NCI-H2227 (cell line): ENCODE measurements around the gene ACOX1.

Source experiments
- DNase-seq: peaks from one replicate; lab custom pipeline; 2025; ENCODE audit not compliant: unreplicated experiment; lab: John Stamatoyannopoulos, UW

ACOX1 gene

DNA sequence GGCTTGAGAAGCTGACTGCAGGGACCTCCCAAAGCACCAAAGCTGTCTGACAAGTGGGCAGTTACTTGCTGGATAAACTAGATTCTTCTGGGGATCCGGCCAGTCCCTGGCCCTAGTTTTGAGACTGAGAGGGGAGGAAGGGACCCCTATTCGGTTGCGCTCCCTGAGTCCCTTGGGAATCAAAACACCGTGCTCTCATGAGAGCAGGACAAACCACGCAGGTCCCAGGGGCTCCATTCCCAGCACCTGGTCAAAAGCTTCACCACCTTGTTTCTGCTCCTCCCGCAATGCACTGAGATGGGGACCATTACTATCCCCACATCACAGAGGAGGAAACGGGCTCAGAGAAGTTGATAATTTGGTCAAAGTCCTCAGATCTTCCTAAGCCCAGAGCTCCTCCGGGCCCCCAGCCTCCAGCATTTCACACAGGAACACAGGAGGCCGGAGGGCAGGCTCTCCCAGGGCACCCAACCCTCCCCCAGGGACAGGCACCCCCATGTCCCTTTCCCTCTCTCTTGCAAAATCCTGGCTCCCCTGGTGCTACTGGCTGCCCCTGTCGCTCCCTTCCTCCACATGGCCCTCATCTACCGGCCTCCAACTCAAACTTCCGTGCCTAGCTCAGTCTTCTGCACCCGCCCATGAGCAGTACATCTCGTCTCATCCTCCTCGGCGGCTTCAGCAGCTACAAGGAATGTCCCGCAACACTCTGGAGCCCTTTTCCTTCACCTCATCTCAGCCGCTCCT, 85.5 kb downstream of the ACOX1 start:
- DNase-seq, result no peak

DNA sequence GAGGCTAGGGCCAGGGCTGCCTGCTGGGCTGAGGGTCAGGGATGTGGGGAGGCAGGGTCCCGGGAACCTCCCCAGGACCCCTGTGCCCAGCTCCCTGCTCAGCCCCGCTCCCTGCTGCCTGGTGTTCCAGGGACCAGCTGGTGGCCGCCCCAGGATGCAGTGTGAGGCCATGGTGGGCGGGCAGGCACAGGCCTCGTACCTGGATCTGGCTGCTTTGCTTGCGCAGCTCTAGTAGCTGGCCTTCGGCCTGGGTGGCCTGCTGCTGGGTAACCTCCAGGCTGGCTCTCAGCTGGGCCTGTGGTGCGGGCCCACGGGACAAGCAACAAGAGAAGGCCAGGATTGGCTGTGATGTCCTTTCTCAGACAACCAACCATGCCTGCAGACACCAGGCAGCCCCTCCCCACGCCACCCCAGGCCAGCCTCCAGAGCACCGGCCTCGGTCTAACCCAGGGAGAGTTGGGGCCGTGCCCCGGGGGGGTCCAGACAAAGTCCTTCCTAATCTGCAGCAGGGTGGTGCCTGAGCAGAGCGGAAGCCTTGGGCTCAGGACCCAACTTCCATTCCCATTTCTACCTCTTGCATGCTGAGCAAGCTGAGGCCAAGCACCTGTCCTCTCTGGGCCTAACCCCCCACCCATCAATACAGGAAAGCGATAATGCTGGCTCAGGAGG, 86.3 kb downstream of the ACOX1 start:
- DNase-seq, result no peak

DNA sequence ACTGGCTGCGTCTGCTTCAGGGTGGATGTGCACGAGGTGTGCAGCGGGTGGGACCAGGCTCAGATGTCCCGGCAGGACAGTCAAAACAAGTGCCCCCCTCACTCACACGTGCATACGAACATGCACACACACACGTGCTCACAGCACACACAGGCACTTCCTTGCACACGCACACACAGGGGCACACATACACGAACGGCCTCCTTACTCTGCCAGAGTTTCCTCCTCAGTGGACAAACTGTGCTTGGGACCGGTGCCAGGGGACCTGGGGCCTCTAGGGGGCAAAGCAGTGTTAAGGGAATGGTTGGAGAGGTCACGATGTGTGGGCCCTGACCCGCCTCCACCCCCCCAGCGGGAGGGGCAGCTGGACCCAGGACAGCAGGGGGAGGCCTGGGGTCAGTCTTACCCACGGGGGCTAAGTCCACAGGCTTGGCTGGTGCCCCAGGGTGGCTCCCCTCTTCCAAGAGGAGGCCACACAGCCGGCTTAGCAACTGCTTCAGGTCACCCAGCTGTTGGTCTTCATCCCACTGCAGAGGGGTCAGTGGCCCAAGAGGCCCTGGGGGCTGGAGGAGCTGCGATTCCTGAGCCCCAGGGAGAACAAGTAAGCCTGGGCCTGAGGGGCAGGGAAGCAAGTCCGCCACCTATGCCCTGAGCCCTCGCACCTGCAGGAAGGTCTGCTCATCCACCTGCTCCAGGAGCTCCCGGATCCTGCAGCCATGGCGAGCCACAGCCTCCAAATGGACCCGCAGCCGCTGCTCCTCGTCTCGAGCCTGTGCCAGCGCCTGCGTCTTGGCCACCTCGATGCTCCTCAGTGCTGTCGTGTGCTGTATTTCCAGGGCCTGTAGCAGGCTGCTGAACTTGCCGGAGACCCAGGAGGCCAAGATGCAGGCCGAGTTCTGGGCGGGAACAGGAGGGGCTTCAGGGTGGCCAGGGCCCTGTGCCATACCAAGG, 87.1 kb downstream of the ACOX1 start:
- DNase-seq, result no peak
